Tibial nerve (tissue), 4 donors: Measurements from ENCODE around the gene PRELID1.

Experiments
- CTCF ChIP-seq, 5 experiments: fragments of 200-600 bp in 3 of 5; fragments of 450-650 bp in 2 of 5; sonication (generic) in 3 of 5; IDR thresholded peaks; one replicate each; pipeline ENCODE4 v1.5.1; 2016 to 2019; ENCODE audit warnings: antibody characterized with exemption in 5 of 5, mild to moderate bottlenecking in 3 of 5, moderate library complexity in 2 of 5
- EP300 ChIP-seq, 2 donors: sonication (generic); formaldehyde crosslinking; IDR thresholded peaks; one replicate each; pipeline ENCODE4 v1.6.1; 2017; ENCODE audit warnings: antibody characterized with exemption in 2 of 2, mild to moderate bottlenecking in 1 of 2
- POLR2A ChIP-seq, 2 donors: fragments of 450-650 bp; IDR thresholded peaks; one replicate each; pipeline ENCODE4 v1.6.1; 2017; ENCODE audit warnings: antibody characterized with exemption in 2 of 2, mild to moderate bottlenecking in 2 of 2, moderate library complexity in 2 of 2

- TF ChIP-seq POLR2A (IDR thresholded peaks at IDR 0.05) (no peak), CTCF (IDR thresholded peaks at IDR 0.05) (no peak), EP300 (IDR thresholded peaks at IDR 0.05) (no peak)
Observed at GRCh38 chr5:177332031-177332895, 28.7 kb downstream of the PRELID1 start.
